G401 (cell line): ENCODE measurements around the gene COLGALT1. TPM values are rescaled to one million over a fixed set of nuclear protein-coding genes. Genes with fewer than 3 reads are reported as not detected.
"Not testable (repeated sequence)": the region's sequence is repeated elsewhere in the genome, so short reads cannot be mapped to it uniquely, and the experiment has no call there.

ENCODE experiments used
- DNase-seq: peaks from one replicate; pipeline ENCODE4 v3.0.0-alpha.2; 2015; ENCODE audit warnings: low spot score
- in situ Hi-C: cut with HindIII; loops from 2 replicates; pipeline ENCODE4 v1.10.0; 2016; ENCODE audit warnings: low sequenced_read_pairs, mixed read lengths
- total RNA-seq: library from RNA; depleted of rRNA; stranded (reverse); fragments of >200 nt; shearing (Covaris generic); gene quantifications from 2 replicates; pipeline ENCODE4 v1.2.3, GENCODE V29; 2014

Gene COLGALT1
- total RNA-seq, 1 experiment from 2014 or later, result 75.4 TPM

DNA sequence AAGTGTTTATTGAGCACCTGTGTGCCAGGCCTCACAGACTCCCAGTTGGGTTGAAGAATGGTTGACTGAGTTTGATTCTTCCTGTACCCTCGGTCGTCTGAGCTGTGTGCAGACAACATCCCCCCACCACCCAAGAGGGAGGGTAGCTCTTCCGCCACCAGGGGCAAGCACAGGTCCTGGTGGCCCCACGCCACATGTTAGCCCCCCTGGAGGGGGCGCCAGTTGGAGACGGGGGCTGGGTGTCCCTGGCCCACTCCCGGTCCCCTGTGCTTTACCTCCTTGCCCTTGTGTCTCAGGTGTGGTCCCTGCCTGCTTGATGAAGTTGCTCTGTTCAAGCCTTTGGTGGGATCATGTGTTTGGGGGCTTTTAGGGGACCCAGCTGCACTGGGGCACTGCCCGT, 27.2 kb downstream of the COLGALT1 start:
- in situ Hi-C loops, result no loop called here
- no peak for DNase-seq

GRCh38 chr19:17584132-17584531, 28.7 kb downstream of the COLGALT1 start:
- DNase-seq, result no peak
- in situ Hi-C loops, result no loop called here

- in situ Hi-C loops, DNase-seq: not testable (repeated sequence)
These were observed 29.9 kb downstream of the COLGALT1 start for GRCh38 chr19:17585395-17585794.

- no peak for DNase-seq
- in situ Hi-C loops, result no loop called here
These were observed 35.4 kb downstream of the COLGALT1 start for GRCh38 chr19:17590866-17591265.

GRCh38 chr19:17594296-17594695, 38.8 kb downstream of the COLGALT1 start:
- in situ Hi-C loops, DNase-seq: not testable (repeated sequence)

DNA sequence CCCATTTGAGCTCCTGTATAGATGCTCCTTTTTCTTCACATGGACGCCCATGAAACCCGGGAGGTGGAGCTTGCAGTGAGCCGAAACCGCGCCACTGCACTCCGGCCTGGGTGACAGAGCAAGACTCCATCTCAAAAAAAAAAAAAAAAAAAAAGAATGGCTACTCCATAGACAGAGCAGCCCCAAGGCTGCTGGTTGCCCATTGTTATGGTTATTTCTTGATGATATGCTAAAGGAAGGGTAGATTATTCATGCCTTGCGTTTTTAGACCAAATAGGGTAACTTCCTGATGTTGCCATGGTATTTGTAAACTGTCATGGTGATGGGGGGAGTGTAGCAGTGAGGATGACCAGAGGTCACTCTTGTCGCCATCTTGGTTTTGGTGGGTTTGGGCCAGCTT, 42.6 kb downstream of the COLGALT1 start:
- in situ Hi-C loops, DNase-seq: not testable (repeated sequence)

DNA sequence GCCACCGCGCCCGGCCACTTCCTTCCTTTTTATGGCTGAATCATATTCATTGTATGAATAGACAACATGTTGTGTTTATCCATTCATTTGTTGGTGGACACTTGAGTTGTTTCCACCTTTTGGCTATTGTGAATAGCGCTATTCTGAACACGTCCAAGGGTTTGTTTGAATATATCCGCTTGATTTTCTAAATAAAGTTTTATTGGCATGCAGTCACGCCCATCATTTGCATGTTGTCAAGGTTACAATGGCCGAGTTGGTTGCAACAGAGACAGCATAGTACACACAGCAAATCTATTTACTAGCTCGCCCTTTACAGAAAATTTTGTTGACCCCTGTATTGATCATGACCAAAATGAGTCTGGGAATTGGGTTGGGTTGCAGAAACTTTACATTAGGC, 43.5 kb downstream of the COLGALT1 start:
- in situ Hi-C loops, result no loop called here
- DNase-seq, result no peak

DNA sequence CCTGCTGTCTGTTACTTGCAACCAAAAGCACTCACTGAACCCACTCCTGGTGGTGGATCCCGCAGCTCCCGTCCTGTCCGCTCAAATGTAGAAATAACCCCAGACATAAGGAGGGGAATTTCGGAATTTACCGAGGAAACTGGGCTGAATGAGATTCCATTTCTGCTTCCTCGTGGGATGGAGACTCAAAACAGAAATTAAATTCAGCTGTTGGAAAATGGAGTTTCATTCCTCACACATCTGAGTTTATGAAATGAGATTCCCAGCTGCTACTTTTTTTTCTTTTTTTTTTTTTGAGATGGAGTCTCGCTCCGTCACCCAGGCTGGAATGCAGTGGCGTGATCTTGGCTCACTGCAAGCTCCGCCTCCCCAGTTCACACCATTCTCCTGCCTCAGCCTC, 44.3 kb downstream of the COLGALT1 start:
- in situ Hi-C loops, result no loop called here
- DNase-seq, result no peak

GRCh38 chr19:17601683-17602082, 46.2 kb downstream of the COLGALT1 start:
- no peak for DNase-seq
- in situ Hi-C loops, result no loop called here

DNA sequence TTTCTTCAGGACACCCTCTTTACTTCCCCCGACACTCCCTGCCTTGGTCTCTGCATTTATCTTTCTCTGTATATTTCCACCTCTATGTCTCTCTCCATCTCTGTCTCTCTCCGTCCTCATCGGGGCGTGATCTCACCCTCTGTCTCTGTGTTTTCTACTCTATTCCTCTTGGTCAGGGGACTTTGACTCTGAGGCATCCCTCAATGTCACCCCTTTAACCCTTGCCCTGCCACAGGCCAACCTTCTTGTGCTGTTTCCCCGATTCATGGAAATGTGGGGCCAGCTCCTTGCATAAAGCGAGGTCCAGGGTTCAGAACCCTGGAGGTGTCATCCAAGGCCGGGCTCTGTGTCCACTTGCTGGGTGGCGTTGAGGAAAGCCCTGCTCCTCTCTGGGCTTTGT, 46.8 kb downstream of the COLGALT1 start:
- in situ Hi-C loops, result no loop called here

GRCh38 chr19:17602872-17603510, 47.5 kb downstream of the COLGALT1 start:
- in situ Hi-C loops, result no loop called here
- DNase-seq, result no peak

More for the DNA sequence above, 46.8 kb downstream of the COLGALT1 start:
- DNase-seq, result no peak

DNA sequence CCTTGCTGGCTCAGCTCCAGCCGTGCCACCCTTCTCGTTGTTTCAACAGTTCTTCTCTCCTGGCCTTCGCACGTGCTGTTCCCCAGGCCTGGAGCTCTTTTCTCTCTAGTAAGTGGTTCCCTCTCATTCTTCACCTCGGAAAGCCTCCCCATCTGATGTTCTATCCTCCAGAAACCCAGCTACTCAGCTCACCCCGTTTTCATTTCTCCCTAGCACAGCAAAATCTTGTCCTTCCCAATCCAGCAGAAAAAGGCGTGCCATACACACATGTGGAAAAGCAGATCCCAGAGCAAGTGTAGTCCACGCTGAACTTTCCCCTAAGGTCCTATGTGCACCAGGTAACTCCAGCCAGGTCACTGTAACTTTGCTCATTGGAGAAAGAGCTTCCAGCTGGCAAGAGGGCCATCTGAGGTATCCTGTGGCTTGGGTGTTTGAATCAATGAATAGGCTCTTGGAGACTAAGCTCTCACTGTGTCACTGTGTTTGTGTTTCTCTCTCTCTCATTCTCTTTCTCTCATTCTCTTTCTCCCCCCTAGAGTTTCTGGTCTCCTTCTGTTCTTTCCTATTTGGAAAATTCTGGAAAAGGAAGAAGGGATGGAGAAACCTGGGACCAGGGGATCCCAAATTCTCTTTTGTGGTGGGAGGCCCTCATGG, 49.0 kb downstream of the COLGALT1 start:
- in situ Hi-C loops, result no loop called here
- no peak for DNase-seq

GRCh38 chr19:17605117-17605516, 49.7 kb downstream of the COLGALT1 start:
- no peak for DNase-seq
- in situ Hi-C loops, result no loop called here

DNA sequence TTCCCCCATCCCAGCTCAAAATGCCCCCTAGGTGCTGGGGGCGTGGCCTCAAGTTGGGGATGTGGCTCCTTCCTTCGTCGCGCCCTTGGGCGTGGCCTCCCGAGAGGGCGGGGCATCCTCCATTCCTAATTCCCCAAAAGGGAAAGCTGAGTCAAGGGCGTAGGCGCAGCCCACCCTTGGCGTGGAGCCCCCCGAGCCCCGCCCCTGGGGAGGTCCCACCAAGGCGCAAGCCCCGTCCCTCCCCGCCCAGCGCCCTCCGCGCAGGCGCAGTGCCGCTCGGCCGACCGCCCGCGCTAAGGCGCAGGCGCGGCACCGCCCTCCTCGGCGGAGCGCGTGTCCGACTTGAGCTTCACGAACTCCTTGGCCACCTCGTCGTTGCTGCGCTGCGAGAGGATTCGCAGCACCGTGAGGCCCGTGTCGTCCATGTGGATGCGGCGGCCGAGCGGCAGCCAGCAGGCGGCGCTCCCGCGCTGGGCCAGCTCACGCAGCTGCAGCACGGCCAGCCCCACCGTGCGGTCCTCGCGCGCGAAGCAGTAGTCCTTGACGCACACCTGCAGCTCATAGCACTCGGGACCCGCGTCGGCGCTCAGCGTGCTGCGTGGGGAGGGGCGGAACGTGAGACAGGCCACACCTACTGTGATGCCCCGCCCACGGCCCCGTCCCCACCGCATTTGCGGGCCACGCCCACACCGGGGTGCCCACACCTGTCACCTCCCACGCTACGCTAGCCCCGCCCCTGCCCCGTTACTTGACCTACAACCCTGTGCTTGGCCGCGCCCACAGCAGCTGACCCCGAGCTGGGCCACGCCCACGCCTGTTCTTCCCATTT, 50.5 kb downstream of the COLGALT1 start:
- in situ Hi-C loops, result no loop called here
- DNase-seq, result peak; percentile 66

- no peak for DNase-seq
- in situ Hi-C loops, result no loop called here
These were observed 51.2 kb downstream of the COLGALT1 start for GRCh38 chr19:17606590-17607185.

DNA sequence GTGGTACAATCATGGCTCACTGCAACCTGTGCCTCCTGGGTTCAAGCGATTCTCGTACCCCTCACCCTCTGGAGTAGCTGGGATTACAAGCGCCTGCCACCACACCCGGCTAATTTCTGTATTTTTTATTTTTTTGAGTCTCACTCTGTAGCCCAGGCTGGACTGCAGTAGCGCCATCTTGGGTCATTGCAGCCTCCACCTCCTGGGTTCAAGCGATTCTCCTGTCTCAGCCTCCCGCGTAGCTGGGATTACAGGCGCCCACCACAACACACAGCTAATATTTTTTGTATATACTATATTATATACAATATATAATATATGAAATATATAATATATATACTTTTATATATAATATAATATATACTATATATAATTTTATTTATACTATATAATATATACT, 52.5 kb downstream of the COLGALT1 start:
- in situ Hi-C loops, result no loop called here

GRCh38 chr19:17610384-17610783, 54.9 kb downstream of the COLGALT1 start:
- peak; percentile 43 for DNase-seq
- in situ Hi-C loops, result no loop called here

More for the DNA sequence above, 52.5 kb downstream of the COLGALT1 start:
- DNase-seq, result no peak

DNA sequence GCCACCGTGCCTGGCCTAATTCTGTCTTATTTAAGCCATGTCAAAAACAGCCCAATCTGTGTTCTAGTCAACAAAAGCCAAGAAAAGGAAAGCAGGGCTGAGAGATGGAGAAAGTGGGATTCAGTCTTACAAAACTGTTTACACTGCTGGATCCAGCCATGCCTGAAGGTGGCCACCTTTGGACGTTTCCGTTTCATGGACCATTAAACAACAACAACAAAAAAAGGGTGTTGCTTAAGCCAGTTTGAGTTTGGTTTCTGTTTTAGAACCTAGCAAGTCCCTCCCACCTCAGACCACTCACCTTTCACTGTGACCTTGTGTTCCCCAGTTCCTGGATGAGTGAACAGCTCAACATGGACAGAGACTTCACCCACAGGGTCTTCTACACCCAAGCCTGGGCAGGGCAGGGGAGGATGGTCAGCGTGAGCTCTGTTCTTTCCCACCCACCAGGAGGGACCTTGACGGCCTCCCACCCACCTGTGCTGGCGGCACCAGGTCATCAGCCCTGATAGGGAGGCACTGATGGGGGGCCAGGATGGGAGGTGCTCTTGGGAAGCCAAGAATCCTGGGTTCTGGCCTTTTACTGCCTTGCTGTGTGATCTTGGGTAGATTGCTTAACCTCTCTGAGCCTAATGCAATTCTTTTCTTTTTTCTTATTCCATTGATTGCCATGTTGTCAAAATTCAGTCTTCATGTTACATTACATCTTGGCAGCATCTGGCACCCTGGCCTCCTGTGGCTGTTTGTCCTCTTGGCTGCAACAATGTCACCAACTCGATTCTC, 56.2 kb downstream of the COLGALT1 start:
- no peak for DNase-seq
- in situ Hi-C loops, result no loop called here

DNA sequence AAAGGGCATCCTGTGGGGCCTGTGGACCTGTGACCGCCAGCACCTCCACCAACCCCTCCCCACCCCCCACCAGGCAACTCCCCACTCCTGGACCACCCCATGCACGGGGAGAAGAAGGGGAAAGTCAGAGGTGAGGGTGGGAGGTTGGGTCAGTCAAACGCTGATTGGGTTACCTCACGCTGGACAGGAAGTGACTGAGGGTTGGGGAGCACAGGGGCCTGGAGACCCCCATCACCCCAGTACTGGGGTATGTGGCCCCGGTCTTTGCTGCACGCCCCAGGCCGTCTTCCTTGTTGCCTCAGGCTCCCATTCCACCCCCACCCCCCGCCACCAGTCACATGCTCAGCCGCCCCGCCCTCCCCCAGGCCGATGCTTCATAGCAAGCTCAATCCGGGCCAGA, 59.0 kb downstream of the COLGALT1 start:
- in situ Hi-C loops, result no loop called here
- DNase-seq, result no peak
